ENCODE measurements around the gene PRCC. TPM values are rescaled to one million over a fixed set of nuclear protein-coding genes. Genes with fewer than 3 reads are reported as not detected.

The PRCC gene
- total RNA-seq, 4 donors from 2014 or later: 21.2 to 43.6 (median 38.7) TPM

DNA sequence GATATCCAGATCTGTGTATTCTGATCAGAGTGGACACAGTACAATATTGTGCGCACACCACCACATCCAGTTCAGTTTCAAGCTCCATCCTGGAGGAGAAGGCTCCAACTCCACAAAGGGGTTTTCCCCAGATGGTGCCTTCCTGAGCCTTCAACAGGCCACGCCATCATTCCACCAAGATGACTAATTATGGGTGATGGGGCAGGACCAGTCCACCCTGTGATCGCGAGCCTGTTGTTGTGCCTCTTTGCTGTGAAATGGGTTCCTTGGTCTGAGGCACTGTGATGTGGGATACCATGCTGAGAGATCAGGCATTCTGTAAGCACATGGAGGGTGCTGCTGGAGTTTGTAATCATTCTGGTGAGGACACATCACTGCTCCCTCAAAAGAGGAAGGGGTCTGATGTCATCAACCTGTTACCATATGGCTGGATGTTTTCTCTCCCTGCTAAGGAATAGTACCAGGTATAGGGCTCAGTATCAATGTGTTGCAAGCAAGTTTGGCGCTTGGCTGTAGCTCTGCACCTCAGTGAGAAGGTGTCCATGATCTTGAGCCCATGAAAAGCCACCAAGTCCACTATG, 56.0 kb downstream of the PRCC start:
- Histone ChIP-seq H3K9me3 (no peaks in the 10 kb centered on the region), H3K27me3 (no peaks in the 10 kb centered on the region), H3K4me1 (no peaks in the 10 kb centered on the region), H3K4me3 (no peak overlapping the region), H3K36me3 (no peaks in the 10 kb centered on the region), H3K27ac (replicated peaks in 1 of 4) (no peak overlapping the region)
- 94% methylated on average over 4 of the region's 5 CpGs for WGBS
- intact Hi-C loops (cut with DNase I): no loop called here
- TF ChIP-seq POLR2AphosphoS5 (IDR thresholded peaks at IDR 0.05) (no peak), EP300 (IDR thresholded peaks at IDR 0.05) (no peak), POLR2A (IDR thresholded peaks at IDR 0.05; ENCODE audit: low read depth) (no peak), CTCF (IDR thresholded peaks at IDR 0.05) (no peak)
- DNase-seq (ENCODE audit: extremely low spot score): no peak

- intact Hi-C loops (cut with DNase I): no loop called here
- 68% methylated on average over 1 of the region's 1 CpG for WGBS
- H3K36me3 ChIP-seq: no peaks in the 10 kb centered on the region
- H3K27me3 ChIP-seq: peaks cover 0 to 20% (median 0%) of the 10 kb centered on the region in 4 donors
- H3K9me3 ChIP-seq: no peaks in the 10 kb centered on the region
- H3K4me1 ChIP-seq: no peaks in the 10 kb centered on the region
- no peak overlapping the region for H3K27ac ChIP-seq (replicated peaks in 1 of 4)
- TF ChIP-seq POLR2A (IDR thresholded peaks at IDR 0.05; ENCODE audit: low read depth) (no peak), EP300 (IDR thresholded peaks at IDR 0.05) (no peak), POLR2AphosphoS5 (IDR thresholded peaks at IDR 0.05) (no peak), CTCF (IDR thresholded peaks at IDR 0.05) (no peak)
- no peak overlapping the region for H3K4me3 ChIP-seq
- DNase-seq (ENCODE audit: extremely low spot score): no peak
These were observed 59.3 kb downstream of the PRCC start for GRCh38 chr1:156826630-156827029.

GRCh38 chr1:156828400-156829124, 61.2 kb downstream of the PRCC start:
- WGBS: 70% methylated on average over 18 of the region's 18 CpGs
- DNase-seq (ENCODE audit: extremely low spot score): no peak
- H3K4me3 ChIP-seq: no peak overlapping the region
- no peak for TF ChIP-seq POLR2AphosphoS5 (IDR thresholded peaks at IDR 0.05)
- no peak for TF ChIP-seq POLR2A (IDR thresholded peaks at IDR 0.05; ENCODE audit: low read depth)
- no peak for TF ChIP-seq CTCF (IDR thresholded peaks at IDR 0.05)
- no peak for TF ChIP-seq EP300 (IDR thresholded peaks at IDR 0.05)
- no peaks in the 10 kb centered on the region for H3K9me3 ChIP-seq
- intact Hi-C loops (cut with DNase I): no loop called here
- peaks cover 0 to 32% (median 0%) of the 10 kb centered on the region in 4 donors for H3K27me3 ChIP-seq
- no peaks in the 10 kb centered on the region for H3K4me1 ChIP-seq
- H3K27ac ChIP-seq (replicated peaks in 1 of 4): no peak overlapping the region
- no peaks in the 10 kb centered on the region for H3K36me3 ChIP-seq

- Histone ChIP-seq H3K9me3 (no peaks in the 10 kb centered on the region), H3K4me1 (no peaks in the 10 kb centered on the region), H3K4me3 (no peak overlapping the region), H3K36me3 (no peaks in the 10 kb centered on the region), H3K27me3 (peaks cover 0 to 58% (median 0%) of the 10 kb centered on the region in 4 donors), H3K27ac (replicated peaks in 1 of 4) (no peak overlapping the region)
- no peak for TF ChIP-seq EP300 (IDR thresholded peaks at IDR 0.05)
- no peak for TF ChIP-seq POLR2A (IDR thresholded peaks at IDR 0.05; ENCODE audit: low read depth)
- TF ChIP-seq CTCF (IDR thresholded peaks at IDR 0.05): no peak
- TF ChIP-seq POLR2AphosphoS5 (IDR thresholded peaks at IDR 0.05): no peak
- DNase-seq (ENCODE audit: extremely low spot score): no peak
- 78% methylated on average over 5 of the region's 5 CpGs for WGBS
- intact Hi-C loops (cut with DNase I): no loop called here
These were observed 65.1 kb downstream of the PRCC start for GRCh38 chr1:156832434-156832833.

All from esophagus muscularis mucosa (tissue), 4 donors.